GM15510 (cell line): Measurements from ENCODE around the gene SNED1.

Experiments used
- POLR2A ChIP-seq: IDR thresholded peaks from 3 replicates; pipeline ENCODE4 v1.6.1; 2011; ENCODE audit warnings: borderline replicate concordance; ENCODE audit not compliant: insufficient read length; ENCODE audit errors: extremely low read depth

Gene SNED1

GRCh38 chr2:241083091-241083415, 84.6 kb downstream of the SNED1 start:
- no peak for TF ChIP-seq POLR2A

- no peak for TF ChIP-seq POLR2A
These were observed 86.5 kb downstream of the SNED1 start for GRCh38 chr2:241084856-241085444.

GRCh38 chr2:241087420-241088268, 89.2 kb downstream of the SNED1 start:
- TF ChIP-seq POLR2A, result no peak

- TF ChIP-seq POLR2A, result no peak
These were observed 90.0 kb downstream of the SNED1 start for GRCh38 chr2:241088376-241088775.

- TF ChIP-seq POLR2A, result no peak
These were observed 90.6 kb downstream of the SNED1 start for GRCh38 chr2:241088791-241089732.

- TF ChIP-seq POLR2A, result no peak
These were observed 92.8 kb downstream of the SNED1 start for GRCh38 chr2:241091201-241091600.

GRCh38 chr2:241091734-241092445, 93.5 kb downstream of the SNED1 start:
- TF ChIP-seq POLR2A, result no peak

- no peak for TF ChIP-seq POLR2A
These were observed 94.3 kb downstream of the SNED1 start for GRCh38 chr2:241092677-241093076.

- no peak for TF ChIP-seq POLR2A
These were observed 95.8 kb downstream of the SNED1 start for GRCh38 chr2:241094172-241094571.

- TF ChIP-seq POLR2A, result no peak
These were observed 96.6 kb downstream of the SNED1 start for GRCh38 chr2:241094924-241095420.

GRCh38 chr2:241095594-241096290, 97.3 kb downstream of the SNED1 start:
- no peak for TF ChIP-seq POLR2A

- no peak for TF ChIP-seq POLR2A
These were observed 98.6 kb downstream of the SNED1 start for GRCh38 chr2:241096979-241097378.

- TF ChIP-seq POLR2A, result no peak
These were observed 100.8 kb downstream of the SNED1 start for GRCh38 chr2:241099246-241099645.
